Liver (tissue), 9 donors: ENCODE data around the gene GABRA1. TPM values are rescaled to one million over a fixed set of nuclear protein-coding genes. Genes with fewer than 3 reads are reported as not detected.

Experiments used
- DNase-seq: peaks from one replicate; pipeline ENCODE4 v3.0.0-alpha.2; 2017; ENCODE audit warnings: low spot score
- H3K27ac ChIP-seq, 2 donors: one replicate each; pipeline ENCODE4 v1.7.0; 2013; ENCODE audit warnings: inconsistent platforms in 2 of 2, low read length in 2 of 2, control low read depth in 1 of 2, low read depth in 1 of 2, mild to moderate bottlenecking in 1 of 2
- H3K27me3 ChIP-seq, 4 donors: one replicate each; pipeline versions ENCODE4 v1.6.1 to v1.7.0; 2013; ENCODE audit warnings: low read length in 3 of 4, inconsistent platforms in 1 of 4, mild to moderate bottlenecking in 1 of 4, moderate library complexity in 1 of 4; ENCODE audit not compliant: control insufficient read depth in 4 of 4, insufficient read depth in 4 of 4
- H3K36me3 ChIP-seq, 4 donors: one replicate each; pipeline versions ENCODE4 v1.6.1 to v1.7.0; 2013; ENCODE audit warnings: low read length in 3 of 4, mild to moderate bottlenecking in 3 of 4, low read depth in 1 of 4, moderate library complexity in 1 of 4; ENCODE audit not compliant: control insufficient read depth in 4 of 4, insufficient read depth in 3 of 4
- H3K4me1 ChIP-seq, 4 donors: one replicate each; pipeline versions ENCODE4 v1.6.1 to v1.7.0; 2013; ENCODE audit warnings: low read length in 3 of 4, mild to moderate bottlenecking in 3 of 4, moderate library complexity in 1 of 4; ENCODE audit not compliant: control insufficient read depth in 4 of 4, insufficient read depth in 4 of 4
- H3K4me3 ChIP-seq, 3 donors: one replicate each; pipeline versions ENCODE4 v1.6.1 to v1.7.0; 2013; ENCODE audit warnings: low read length in 3 of 3, control low read depth in 1 of 3, low read depth in 1 of 3, mild to moderate bottlenecking in 1 of 3
- H3K9ac ChIP-seq, 2 donors: one replicate each; pipeline ENCODE4 v1.7.0; 2013; ENCODE audit warnings: low read length in 2 of 2, mild to moderate bottlenecking in 2 of 2, moderate library complexity in 2 of 2, control low read depth in 1 of 2, low read depth in 1 of 2
- H3K9me3 ChIP-seq, 4 donors: one replicate each; pipeline versions ENCODE4 v1.6.1 to v1.7.0; 2013; ENCODE audit warnings: low read length in 3 of 4; ENCODE audit not compliant: control insufficient read depth in 4 of 4
- EGR1 ChIP-seq, 2 donors: IDR thresholded peaks; 2 replicates each; pipeline ENCODE4 v1.6.1; 2016 to 2018; ENCODE audit warnings: antibody characterized with exemption in 2 of 2, low read depth in 2 of 2
- FOXA1 ChIP-seq: IDR thresholded peaks from 2 replicates; pipeline ENCODE4 v1.6.1; 2016; ENCODE audit warnings: antibody characterized with exemption
- FOXA2 ChIP-seq: IDR thresholded peaks from 2 replicates; pipeline ENCODE4 v1.6.1; 2016; ENCODE audit warnings: antibody characterized with exemption
- GABPA ChIP-seq, 2 donors: IDR thresholded peaks in 1 of 2; conservative IDR thresholded peaks in 1 of 2; 2 replicates each; pipeline ENCODE4 v1.6.1; 2016; ENCODE audit warnings: antibody characterized with exemption in 2 of 2, mild to moderate bottlenecking in 1 of 2, moderate library complexity in 1 of 2
- HNF4G ChIP-seq: IDR thresholded peaks from 2 replicates; pipeline ENCODE4 v1.6.1; 2016; ENCODE audit warnings: antibody characterized with exemption
- JUND ChIP-seq, 2 donors: IDR thresholded peaks; 2 replicates each; pipeline ENCODE4 v1.6.1; 2016; ENCODE audit warnings: antibody characterized with exemption in 2 of 2
- NR2F2 ChIP-seq: IDR thresholded peaks from 2 replicates; pipeline ENCODE4 v1.6.1; 2016; ENCODE audit warnings: antibody characterized with exemption
- RXRA ChIP-seq, 2 donors: IDR thresholded peaks; 2 replicates each; pipeline ENCODE4 v1.6.1; 2017 to 2018; ENCODE audit warnings: antibody characterized with exemption in 2 of 2, mild to moderate bottlenecking in 1 of 2
- SP1 ChIP-seq: IDR thresholded peaks from 2 replicates; pipeline ENCODE4 v1.6.1; 2018; ENCODE audit warnings: antibody characterized with exemption, mild to moderate bottlenecking
- YY1 ChIP-seq: IDR thresholded peaks from 2 replicates; pipeline ENCODE4 v1.6.1; 2016; ENCODE audit warnings: antibody characterized with exemption, mild to moderate bottlenecking
- WGBS: extraction: QIAGEN DNeasy Blood & Tissue Kit; methylation state at CpG from one replicate; pipeline ENCODE4 v1.1.7; 2013; 5-methylcytosine and 5-hydroxymethylcytosine counted together
- polyA plus RNA-seq, 2 donors: library from polyadenylated mRNA; stranded (reverse) in 1 of 2; unstranded in 1 of 2; fragments of 200-250 nt in 1 of 2; fragments of >200 nt in 1 of 2; fragmentation: Nextera tagmentation in 1 of 2; extraction: Ambion mirVana in 1 of 2; gene quantifications; one replicate each; pipeline versions ENCODE4 v1.2.1 to v1.2.3, GENCODE V29; 2013 to 2015
- total RNA-seq, 2 donors: library from RNA; depleted of rRNA; stranded (reverse); fragments of >200 nt; gene quantifications; one replicate each; pipeline ENCODE4 v1.2.3, GENCODE V29; 2014
- TF ChIP-seq, protein P1 (sequence below): IDR thresholded peaks from 2 replicates; pipeline ENCODE4 v1.6.1; 2016; ENCODE audit warnings: antibody characterized with exemption
- TF ChIP-seq, protein P2 (sequence below): fragments of 150-350 bp; IDR thresholded peaks from 2 replicates; pipeline ENCODE4 v1.5.1; 2017; ENCODE audit warnings: improper control_type of control experiment, low read depth, low read length; ENCODE audit not compliant: missing input control
- TF ChIP-seq, protein P3 (sequence below): IDR thresholded peaks from 2 replicates; pipeline ENCODE4 v1.6.1; 2016; ENCODE audit warnings: antibody characterized with exemption
- TF ChIP-seq, protein P4 (sequence below): IDR thresholded peaks from 2 replicates; pipeline ENCODE4 v1.6.1; 2016; ENCODE audit warnings: antibody characterized with exemption, mild to moderate bottlenecking
- donor health status: healthy.
- donor health status: healthy.
- donor health status: healthy.
- donor health status: healthy.
- donor health status: healthy.

GABRA1 gene
- total and polyA plus RNA-seq, 4 donors: not detected

DNA sequence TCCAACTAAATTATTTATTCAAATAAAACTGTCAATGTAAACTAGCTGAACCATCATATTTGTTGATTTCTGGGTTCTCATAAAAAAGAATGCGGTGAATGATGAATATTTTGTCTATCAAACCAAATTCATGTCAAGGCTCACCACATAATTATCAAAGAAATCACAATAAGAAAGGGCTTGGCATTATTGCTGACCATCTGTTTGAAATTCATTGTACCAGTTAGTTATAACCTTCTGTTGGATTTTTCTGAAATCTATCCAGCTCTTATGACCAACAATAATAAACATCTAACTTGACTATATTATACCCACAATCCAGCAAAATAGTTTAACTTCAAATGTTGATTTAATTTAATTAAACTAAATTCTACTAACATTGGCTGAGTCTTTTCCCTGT is 53.1 kb downstream of the GABRA1 start:
- WGBS: 80% methylated on average over 1 of the region's 1 CpG
- Histone ChIP-seq H3K4me1 (no peaks in the 10 kb centered on the region), H3K9ac (no peak overlapping the region), H3K27me3 (no peaks in the 10 kb centered on the region), H3K36me3 (no peaks in the 10 kb centered on the region), H3K4me3 (no peak overlapping the region), H3K9me3 (no peaks in the 10 kb centered on the region), H3K27ac (no peak overlapping the region)
- TF ChIP-seq, protein P1, sequence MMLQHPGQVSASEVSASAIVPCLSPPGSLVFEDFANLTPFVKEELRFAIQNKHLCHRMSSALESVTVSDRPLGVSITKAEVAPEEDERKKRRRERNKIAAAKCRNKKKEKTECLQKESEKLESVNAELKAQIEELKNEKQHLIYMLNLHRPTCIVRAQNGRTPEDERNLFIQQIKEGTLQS: no peak
- no peak for TF ChIP-seq NR2F2
- TF ChIP-seq, protein P2, sequence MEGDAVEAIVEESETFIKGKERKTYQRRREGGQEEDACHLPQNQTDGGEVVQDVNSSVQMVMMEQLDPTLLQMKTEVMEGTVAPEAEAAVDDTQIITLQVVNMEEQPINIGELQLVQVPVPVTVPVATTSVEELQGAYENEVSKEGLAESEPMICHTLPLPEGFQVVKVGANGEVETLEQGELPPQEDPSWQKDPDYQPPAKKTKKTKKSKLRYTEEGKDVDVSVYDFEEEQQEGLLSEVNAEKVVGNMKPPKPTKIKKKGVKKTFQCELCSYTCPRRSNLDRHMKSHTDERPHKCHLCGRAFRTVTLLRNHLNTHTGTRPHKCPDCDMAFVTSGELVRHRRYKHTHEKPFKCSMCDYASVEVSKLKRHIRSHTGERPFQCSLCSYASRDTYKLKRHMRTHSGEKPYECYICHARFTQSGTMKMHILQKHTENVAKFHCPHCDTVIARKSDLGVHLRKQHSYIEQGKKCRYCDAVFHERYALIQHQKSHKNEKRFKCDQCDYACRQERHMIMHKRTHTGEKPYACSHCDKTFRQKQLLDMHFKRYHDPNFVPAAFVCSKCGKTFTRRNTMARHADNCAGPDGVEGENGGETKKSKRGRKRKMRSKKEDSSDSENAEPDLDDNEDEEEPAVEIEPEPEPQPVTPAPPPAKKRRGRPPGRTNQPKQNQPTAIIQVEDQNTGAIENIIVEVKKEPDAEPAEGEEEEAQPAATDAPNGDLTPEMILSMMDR: no peak
- no peak for TF ChIP-seq FOXA2
- no peak for TF ChIP-seq RXRA (IDR thresholded peaks at IDR 0.05)
- no peak for TF ChIP-seq YY1
- TF ChIP-seq, protein P3, sequence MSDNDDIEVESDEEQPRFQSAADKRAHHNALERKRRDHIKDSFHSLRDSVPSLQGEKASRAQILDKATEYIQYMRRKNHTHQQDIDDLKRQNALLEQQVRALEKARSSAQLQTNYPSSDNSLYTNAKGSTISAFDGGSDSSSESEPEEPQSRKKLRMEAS: no peak
- TF ChIP-seq, protein P4, sequence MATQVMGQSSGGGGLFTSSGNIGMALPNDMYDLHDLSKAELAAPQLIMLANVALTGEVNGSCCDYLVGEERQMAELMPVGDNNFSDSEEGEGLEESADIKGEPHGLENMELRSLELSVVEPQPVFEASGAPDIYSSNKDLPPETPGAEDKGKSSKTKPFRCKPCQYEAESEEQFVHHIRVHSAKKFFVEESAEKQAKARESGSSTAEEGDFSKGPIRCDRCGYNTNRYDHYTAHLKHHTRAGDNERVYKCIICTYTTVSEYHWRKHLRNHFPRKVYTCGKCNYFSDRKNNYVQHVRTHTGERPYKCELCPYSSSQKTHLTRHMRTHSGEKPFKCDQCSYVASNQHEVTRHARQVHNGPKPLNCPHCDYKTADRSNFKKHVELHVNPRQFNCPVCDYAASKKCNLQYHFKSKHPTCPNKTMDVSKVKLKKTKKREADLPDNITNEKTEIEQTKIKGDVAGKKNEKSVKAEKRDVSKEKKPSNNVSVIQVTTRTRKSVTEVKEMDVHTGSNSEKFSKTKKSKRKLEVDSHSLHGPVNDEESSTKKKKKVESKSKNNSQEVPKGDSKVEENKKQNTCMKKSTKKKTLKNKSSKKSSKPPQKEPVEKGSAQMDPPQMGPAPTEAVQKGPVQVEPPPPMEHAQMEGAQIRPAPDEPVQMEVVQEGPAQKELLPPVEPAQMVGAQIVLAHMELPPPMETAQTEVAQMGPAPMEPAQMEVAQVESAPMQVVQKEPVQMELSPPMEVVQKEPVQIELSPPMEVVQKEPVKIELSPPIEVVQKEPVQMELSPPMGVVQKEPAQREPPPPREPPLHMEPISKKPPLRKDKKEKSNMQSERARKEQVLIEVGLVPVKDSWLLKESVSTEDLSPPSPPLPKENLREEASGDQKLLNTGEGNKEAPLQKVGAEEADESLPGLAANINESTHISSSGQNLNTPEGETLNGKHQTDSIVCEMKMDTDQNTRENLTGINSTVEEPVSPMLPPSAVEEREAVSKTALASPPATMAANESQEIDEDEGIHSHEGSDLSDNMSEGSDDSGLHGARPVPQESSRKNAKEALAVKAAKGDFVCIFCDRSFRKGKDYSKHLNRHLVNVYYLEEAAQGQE: no peak
- no peak for DNase-seq

DNA sequence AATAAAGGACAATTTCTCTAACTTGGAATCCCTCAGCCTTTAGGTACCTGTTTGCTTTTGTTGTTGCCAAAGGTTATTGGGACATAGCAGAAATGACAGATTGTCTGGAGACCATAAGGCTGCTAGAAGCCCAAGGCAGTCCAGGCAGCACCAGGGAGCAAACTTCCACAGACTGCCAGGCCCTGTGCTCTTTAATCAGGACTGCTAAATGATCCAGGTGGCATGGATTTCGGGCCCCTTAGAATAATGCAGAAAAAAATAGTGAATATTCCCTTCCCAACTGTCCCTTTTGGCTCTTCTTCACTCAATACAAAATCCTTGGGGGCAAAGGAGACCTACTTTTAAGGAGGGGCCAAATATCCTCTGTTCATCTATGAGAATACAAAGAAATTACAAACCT is 73.9 kb downstream of the GABRA1 start:
- Histone ChIP-seq H3K27me3 (no peaks in the 10 kb centered on the region), H3K27ac (no peak overlapping the region), H3K9me3 (no peaks in the 10 kb centered on the region), H3K9ac (no peak overlapping the region), H3K36me3 (no peaks in the 10 kb centered on the region), H3K4me3 (no peak overlapping the region), H3K4me1 (no peaks in the 10 kb centered on the region)
- WGBS: 33% methylated on average over 1 of the region's 1 CpG
- TF ChIP-seq, protein P1: no peak
- TF ChIP-seq YY1 (no peak), HNF4G (no peak), SP1 (no peak), FOXA1 (no peak), GABPA (IDR thresholded peaks at IDR 0.05 in 1 of 2, conservative IDR thresholded peaks at IDR 0.05 in 1 of 2) (no peak), EGR1 (IDR thresholded peaks at IDR 0.05; ENCODE audit: low read depth in 2 of 2) (no peak), JUND (IDR thresholded peaks at IDR 0.05) (no peak)
- TF ChIP-seq, protein P4: no peak
- DNase-seq: no peak
